Mesothelial cell of epicardium (in vitro differentiated cells): ENCODE data around the gene JCAD. TPM values are rescaled to one million over a fixed set of nuclear protein-coding genes. Genes with fewer than 3 reads are reported as not detected.

Experiments used
- DNase-seq, 2 experiments: peaks; one replicate each; pipeline ENCODE4 v3.0.0; 2021; ENCODE audit warnings: low spot score in 2 of 2; ENCODE audit not compliant: unreplicated experiment in 2 of 2
- H3K27ac Mint-ChIP-seq: 2 replicates; pipeline ENCODE4 v1.8.0; 2021; ENCODE audit warnings: mixed read lengths
- H3K27me3 Mint-ChIP-seq: 2 replicates; pipeline ENCODE4 v1.8.0; 2021; ENCODE audit warnings: low read depth, mixed read lengths
- H3K36me3 Mint-ChIP-seq: 2 replicates; pipeline ENCODE4 v1.8.0; 2021; ENCODE audit warnings: mixed read lengths
- H3K4me1 Mint-ChIP-seq: 2 replicates; pipeline ENCODE4 v1.8.0; 2021; ENCODE audit warnings: mixed read lengths
- H3K4me3 Mint-ChIP-seq: 2 replicates; pipeline ENCODE4 v1.8.0; 2021; ENCODE audit warnings: mild to moderate bottlenecking, moderate library complexity, mixed read lengths
- H3K9me3 Mint-ChIP-seq: 2 replicates; pipeline ENCODE4 v1.8.0; 2021; ENCODE audit warnings: mixed read lengths
- total RNA-seq: library from RNA; stranded (reverse); gene quantifications from 3 replicates; pipeline ENCODE4 v1.2.1, GENCODE V29; 2021
- TF ChIP-seq, protein P1 (sequence below): fragments of 200-600 bp; sonication (generic); IDR thresholded peaks from one replicate; pipeline ENCODE4 v1.5.0; 2021; ENCODE audit warnings: antibody characterized with exemption; ENCODE audit not compliant: unreplicated experiment

Gene JCAD
- total RNA-seq, 1 donor from 2014 or later, result 21.5 TPM

DNA sequence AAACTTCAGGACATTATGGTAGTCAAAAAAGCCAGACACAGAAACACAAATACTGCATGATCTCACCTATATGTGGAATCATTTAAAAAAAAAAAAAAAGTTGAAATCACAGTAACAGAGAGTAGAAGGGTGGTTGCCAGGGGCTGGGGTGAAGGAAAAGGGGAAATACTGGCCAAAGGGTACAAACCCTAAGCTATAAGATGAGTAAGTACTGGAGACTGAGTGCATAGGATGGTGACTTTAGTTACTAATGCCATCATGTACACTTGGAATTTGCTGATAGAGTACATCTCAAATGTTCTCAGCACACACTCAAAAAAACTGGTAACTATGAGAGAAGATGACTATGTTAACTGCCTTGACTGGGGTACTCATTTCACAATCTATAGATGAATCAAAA, 39.9 kb downstream of the JCAD start:
- TF ChIP-seq, protein P1, sequence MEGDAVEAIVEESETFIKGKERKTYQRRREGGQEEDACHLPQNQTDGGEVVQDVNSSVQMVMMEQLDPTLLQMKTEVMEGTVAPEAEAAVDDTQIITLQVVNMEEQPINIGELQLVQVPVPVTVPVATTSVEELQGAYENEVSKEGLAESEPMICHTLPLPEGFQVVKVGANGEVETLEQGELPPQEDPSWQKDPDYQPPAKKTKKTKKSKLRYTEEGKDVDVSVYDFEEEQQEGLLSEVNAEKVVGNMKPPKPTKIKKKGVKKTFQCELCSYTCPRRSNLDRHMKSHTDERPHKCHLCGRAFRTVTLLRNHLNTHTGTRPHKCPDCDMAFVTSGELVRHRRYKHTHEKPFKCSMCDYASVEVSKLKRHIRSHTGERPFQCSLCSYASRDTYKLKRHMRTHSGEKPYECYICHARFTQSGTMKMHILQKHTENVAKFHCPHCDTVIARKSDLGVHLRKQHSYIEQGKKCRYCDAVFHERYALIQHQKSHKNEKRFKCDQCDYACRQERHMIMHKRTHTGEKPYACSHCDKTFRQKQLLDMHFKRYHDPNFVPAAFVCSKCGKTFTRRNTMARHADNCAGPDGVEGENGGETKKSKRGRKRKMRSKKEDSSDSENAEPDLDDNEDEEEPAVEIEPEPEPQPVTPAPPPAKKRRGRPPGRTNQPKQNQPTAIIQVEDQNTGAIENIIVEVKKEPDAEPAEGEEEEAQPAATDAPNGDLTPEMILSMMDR, result no peak
- DNase-seq, result no peak
- peaks cover 16% of the 10 kb centered on the region for H3K36me3 Mint-ChIP-seq
- H3K4me1 Mint-ChIP-seq, result peaks cover 37% of the 10 kb centered on the region
- H3K27ac Mint-ChIP-seq, result peak overlapping the region; percentile 14
- H3K4me3 Mint-ChIP-seq, result no peak overlapping the region
- H3K27me3 Mint-ChIP-seq, result no peaks in the 10 kb centered on the region
- no peaks in the 10 kb centered on the region for H3K9me3 Mint-ChIP-seq

DNA sequence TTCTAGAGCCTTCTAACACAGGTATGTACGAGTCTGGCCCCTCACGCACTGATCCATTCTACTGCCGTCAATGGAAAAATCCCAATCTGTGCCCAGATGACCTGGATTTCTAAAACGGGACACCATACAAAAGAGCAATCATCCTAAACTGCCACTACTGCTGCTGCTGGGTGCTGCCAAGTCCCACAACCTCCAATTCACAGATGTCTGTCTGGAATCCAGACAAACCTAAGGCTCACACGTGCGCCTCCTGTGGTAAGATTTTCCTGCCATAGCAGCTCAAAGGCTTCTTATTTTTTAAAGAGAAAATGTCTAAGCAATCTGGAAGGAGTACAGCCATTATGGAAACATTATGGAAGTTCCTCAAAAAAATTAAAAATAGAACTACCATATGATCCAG, 40.9 kb downstream of the JCAD start:
- H3K4me3 Mint-ChIP-seq, result no peak overlapping the region
- peak overlapping the region; percentile 74 for H3K27ac Mint-ChIP-seq
- H3K27me3 Mint-ChIP-seq, result no peaks in the 10 kb centered on the region
- DNase-seq, result no peak
- TF ChIP-seq, protein P1, result no peak
- no peaks in the 10 kb centered on the region for H3K9me3 Mint-ChIP-seq
- peaks cover 46% of the 10 kb centered on the region for H3K4me1 Mint-ChIP-seq
- H3K36me3 Mint-ChIP-seq, result peaks cover 15% of the 10 kb centered on the region

DNA sequence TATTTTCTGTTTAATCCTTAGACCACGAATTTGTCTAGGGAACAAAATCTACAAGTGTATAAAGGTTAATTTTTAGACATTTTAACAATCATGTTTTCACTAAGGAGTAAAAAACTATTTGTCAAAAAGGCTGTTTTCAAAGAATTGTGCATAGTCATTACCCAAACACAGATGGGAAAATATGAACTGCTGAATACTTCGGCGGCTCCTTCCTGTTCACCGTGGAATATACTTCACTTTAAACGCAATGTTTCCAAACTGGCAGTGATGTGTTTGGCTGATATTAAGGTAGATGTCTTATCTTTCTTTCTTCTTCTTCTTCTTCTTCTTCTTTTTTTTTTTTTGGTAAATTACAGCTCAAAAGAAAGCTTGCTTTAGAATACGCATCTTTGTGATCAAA, 41.4 kb downstream of the JCAD start:
- peak overlapping the region; percentile 74 for H3K27ac Mint-ChIP-seq
- TF ChIP-seq, protein P1, result no peak
- no peaks in the 10 kb centered on the region for H3K9me3 Mint-ChIP-seq
- peaks cover 11% of the 10 kb centered on the region for H3K36me3 Mint-ChIP-seq
- H3K27me3 Mint-ChIP-seq, result no peaks in the 10 kb centered on the region
- no peak for DNase-seq
- no peak overlapping the region for H3K4me3 Mint-ChIP-seq
- H3K4me1 Mint-ChIP-seq, result peaks cover 51% of the 10 kb centered on the region

DNA sequence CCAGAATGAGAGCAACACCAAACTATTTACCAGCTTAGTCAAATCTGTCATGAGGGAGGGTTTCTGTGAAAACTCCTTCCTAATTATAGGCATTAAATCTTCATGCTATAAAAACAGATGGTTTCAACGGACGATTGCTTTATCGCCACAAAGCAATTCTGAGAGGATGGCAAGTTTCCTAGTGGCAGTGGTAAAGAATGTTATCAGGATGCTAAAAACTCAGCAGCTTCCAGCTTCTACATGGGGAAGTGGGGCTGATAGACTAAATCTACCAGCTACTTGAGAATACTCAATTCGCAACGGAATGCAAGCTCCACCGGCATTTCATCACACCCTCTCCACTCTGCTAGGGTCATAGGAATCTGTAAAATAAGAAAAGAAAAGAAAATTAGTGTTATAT, 41.8 kb downstream of the JCAD start:
- H3K4me1 Mint-ChIP-seq, result peaks cover 55% of the 10 kb centered on the region
- no peaks in the 10 kb centered on the region for H3K27me3 Mint-ChIP-seq
- H3K27ac Mint-ChIP-seq, result no peak overlapping the region
- no peaks in the 10 kb centered on the region for H3K9me3 Mint-ChIP-seq
- no peak for DNase-seq
- no peak overlapping the region for H3K4me3 Mint-ChIP-seq
- TF ChIP-seq, protein P1, result no peak
- H3K36me3 Mint-ChIP-seq, result peaks cover 11% of the 10 kb centered on the region

DNA sequence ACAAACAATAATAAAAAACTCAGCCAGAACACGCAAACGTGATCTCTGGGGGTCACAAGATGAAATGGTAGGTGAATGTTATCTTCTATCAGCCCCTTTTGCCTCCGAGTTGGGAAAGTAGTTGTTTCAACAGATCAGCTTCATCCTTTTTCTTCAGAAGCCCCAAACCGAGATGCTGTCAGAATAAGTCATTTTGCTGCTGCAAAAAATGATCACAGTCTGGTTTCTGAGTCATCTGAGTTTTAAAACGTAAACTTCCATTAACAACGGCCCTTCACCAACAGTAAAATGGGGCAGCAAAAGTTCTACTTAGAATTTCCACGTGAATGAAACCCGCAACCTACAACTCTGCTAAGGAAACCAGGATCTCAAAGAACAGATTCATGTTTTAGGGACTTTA, 44.9 kb downstream of the JCAD start:
- TF ChIP-seq, protein P1, result no peak
- no peak for DNase-seq
- H3K9me3 Mint-ChIP-seq, result no peaks in the 10 kb centered on the region
- peaks cover 67% of the 10 kb centered on the region for H3K4me1 Mint-ChIP-seq
- H3K4me3 Mint-ChIP-seq, result no peak overlapping the region
- H3K27ac Mint-ChIP-seq, result no peak overlapping the region
- no peaks in the 10 kb centered on the region for H3K27me3 Mint-ChIP-seq
- peaks cover 7% of the 10 kb centered on the region for H3K36me3 Mint-ChIP-seq

DNA sequence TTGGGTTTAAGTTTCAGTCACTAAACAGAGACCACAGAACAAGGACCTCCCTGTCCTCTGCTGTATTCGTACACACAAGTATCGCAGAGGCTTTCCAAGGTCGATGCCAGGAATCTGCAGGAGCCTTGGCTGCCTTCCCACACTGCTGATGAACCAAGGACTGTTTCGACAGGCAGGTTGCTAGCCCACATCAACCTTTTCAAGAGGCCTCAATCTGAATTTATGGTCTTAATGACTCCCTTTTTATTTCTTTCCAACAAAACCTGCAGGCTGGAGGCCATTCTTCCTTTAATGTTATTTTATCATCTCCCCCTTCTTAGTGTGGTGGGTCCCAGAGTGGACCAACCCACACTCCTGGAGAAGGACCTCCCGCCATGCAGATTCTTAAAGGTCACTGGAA, 45.6 kb downstream of the JCAD start:
- Mint-ChIP-seq H3K4me1 (peaks cover 66% of the 10 kb centered on the region), H3K36me3 (peaks cover 6% of the 10 kb centered on the region), H3K27me3 (no peaks in the 10 kb centered on the region), H3K9me3 (no peaks in the 10 kb centered on the region), H3K4me3 (no peak overlapping the region), H3K27ac (peak overlapping the region; percentile 76)
- TF ChIP-seq, protein P1, result no peak
- DNase-seq, result no peak
